ENCODE measurements around the gene KLF6.

- TF ChIP-seq CTCF (IDR thresholded peaks at IDR 0.05) = no peak
- TF ChIP-seq POLR2A (IDR thresholded peaks at IDR 0.05) = no peak
Observed at GRCh38 chr10:3745521-3745920, 39.5 kb downstream of the KLF6 start.

Data from heart left ventricle (tissue), 13 donors.